ENCODE data around the gene ADGRL2.
A peak's percentile ranks its signal among the peaks of the same experiment; 100 is the strongest.

- TF ChIP-seq RAD21 (conservative IDR thresholded peaks at IDR 0.05) = no peak
- TF ChIP-seq SMC3 (conservative IDR thresholded peaks at IDR 0.05; ENCODE audit: poor library complexity) = no peak
- TF ChIP-seq, protein P1, sequence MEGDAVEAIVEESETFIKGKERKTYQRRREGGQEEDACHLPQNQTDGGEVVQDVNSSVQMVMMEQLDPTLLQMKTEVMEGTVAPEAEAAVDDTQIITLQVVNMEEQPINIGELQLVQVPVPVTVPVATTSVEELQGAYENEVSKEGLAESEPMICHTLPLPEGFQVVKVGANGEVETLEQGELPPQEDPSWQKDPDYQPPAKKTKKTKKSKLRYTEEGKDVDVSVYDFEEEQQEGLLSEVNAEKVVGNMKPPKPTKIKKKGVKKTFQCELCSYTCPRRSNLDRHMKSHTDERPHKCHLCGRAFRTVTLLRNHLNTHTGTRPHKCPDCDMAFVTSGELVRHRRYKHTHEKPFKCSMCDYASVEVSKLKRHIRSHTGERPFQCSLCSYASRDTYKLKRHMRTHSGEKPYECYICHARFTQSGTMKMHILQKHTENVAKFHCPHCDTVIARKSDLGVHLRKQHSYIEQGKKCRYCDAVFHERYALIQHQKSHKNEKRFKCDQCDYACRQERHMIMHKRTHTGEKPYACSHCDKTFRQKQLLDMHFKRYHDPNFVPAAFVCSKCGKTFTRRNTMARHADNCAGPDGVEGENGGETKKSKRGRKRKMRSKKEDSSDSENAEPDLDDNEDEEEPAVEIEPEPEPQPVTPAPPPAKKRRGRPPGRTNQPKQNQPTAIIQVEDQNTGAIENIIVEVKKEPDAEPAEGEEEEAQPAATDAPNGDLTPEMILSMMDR (IDR thresholded peaks at IDR 0.05; ENCODE audit: poor library complexity, severe bottlenecking) = no peak
- no peak for TF ChIP-seq POLR2AphosphoS5 (IDR thresholded peaks at IDR 0.05)
- no peak for TF ChIP-seq EZH2 (IDR thresholded peaks at IDR 0.05; ENCODE audit: borderline replicate concordance, insufficient read depth, low read length, poor library complexity, severe bottlenecking)
- peak; percentile 17 for TF ChIP-seq MXI1 (conservative IDR thresholded peaks at IDR 0.05; ENCODE audit: poor library complexity, severe bottlenecking)
- TF ChIP-seq, protein P2, sequence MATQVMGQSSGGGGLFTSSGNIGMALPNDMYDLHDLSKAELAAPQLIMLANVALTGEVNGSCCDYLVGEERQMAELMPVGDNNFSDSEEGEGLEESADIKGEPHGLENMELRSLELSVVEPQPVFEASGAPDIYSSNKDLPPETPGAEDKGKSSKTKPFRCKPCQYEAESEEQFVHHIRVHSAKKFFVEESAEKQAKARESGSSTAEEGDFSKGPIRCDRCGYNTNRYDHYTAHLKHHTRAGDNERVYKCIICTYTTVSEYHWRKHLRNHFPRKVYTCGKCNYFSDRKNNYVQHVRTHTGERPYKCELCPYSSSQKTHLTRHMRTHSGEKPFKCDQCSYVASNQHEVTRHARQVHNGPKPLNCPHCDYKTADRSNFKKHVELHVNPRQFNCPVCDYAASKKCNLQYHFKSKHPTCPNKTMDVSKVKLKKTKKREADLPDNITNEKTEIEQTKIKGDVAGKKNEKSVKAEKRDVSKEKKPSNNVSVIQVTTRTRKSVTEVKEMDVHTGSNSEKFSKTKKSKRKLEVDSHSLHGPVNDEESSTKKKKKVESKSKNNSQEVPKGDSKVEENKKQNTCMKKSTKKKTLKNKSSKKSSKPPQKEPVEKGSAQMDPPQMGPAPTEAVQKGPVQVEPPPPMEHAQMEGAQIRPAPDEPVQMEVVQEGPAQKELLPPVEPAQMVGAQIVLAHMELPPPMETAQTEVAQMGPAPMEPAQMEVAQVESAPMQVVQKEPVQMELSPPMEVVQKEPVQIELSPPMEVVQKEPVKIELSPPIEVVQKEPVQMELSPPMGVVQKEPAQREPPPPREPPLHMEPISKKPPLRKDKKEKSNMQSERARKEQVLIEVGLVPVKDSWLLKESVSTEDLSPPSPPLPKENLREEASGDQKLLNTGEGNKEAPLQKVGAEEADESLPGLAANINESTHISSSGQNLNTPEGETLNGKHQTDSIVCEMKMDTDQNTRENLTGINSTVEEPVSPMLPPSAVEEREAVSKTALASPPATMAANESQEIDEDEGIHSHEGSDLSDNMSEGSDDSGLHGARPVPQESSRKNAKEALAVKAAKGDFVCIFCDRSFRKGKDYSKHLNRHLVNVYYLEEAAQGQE (IDR thresholded peaks at IDR 0.05; ENCODE audit: borderline replicate concordance) = no peak
- TF ChIP-seq TAF1 (IDR thresholded peaks at IDR 0.05; ENCODE audit: low read depth) = no peak
These were observed 1.1 kb downstream of the ADGRL2 start for GRCh38 chr1:81801651-81802456.

Data from neural cell (in vitro differentiated cells).